Tibial nerve (tissue), 3 donors: ENCODE data around the gene RAP1GAP2.

Experiments
- POLR2A ChIP-seq, 2 donors: fragments of 450-650 bp; IDR thresholded peaks; one replicate each; pipeline ENCODE4 v1.6.1; 2017; ENCODE audit warnings: antibody characterized with exemption in 2 of 2, mild to moderate bottlenecking in 2 of 2, moderate library complexity in 2 of 2
- TF ChIP-seq, protein P1 (sequence below), 5 experiments: fragments of 200-600 bp in 3 of 5; fragments of 450-650 bp in 2 of 5; sonication (generic) in 3 of 5; IDR thresholded peaks; one replicate each; pipeline ENCODE4 v1.5.1; 2016 to 2019; ENCODE audit warnings: antibody characterized with exemption in 5 of 5, mild to moderate bottlenecking in 3 of 5, moderate library complexity in 2 of 5

DNA sequence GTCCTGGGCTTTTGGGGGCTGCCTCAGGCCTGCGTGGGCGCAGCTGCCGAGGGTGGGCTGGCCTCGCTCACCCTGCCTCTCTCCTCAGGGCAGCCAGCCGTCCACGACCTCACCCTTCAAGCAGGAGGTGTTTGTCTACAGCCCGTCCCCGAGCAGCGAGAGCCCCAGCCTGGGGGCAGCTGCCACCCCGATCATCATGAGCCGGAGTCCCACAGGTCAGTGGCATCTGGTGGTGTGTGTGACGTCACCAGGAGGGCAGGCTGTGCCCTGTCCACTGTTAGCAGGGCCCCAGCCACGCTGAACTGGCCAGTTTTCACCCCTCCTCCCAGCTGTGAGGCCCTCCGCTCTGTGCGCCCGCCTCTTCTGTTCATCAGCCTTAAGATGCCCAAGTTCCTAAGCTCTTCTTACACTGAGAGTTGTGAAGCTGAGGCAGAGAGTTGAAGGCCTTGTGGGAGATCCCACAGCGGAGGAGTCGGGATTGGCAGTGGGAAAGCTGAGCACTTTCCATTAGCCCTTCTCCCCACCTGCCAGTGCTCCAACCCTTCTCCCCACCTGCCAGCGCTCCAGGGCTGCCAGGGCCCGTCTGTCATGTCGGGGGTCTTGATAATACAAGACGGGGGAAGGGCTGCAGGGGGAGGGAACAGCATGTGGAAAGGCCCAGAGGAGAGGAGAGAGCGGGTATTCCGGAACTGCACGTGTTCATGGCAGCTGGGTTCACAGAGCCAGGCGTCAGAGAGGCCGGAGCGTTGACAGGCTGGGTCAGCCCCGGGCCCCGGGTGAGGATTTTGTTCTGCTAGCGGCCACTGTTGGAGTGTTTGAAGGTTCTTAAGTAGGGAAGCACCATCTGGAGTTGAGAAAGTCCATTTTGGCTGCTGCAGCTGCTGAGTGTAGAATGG lies 230.9 kb downstream of the RAP1GAP2 start:
- TF ChIP-seq, protein P1, sequence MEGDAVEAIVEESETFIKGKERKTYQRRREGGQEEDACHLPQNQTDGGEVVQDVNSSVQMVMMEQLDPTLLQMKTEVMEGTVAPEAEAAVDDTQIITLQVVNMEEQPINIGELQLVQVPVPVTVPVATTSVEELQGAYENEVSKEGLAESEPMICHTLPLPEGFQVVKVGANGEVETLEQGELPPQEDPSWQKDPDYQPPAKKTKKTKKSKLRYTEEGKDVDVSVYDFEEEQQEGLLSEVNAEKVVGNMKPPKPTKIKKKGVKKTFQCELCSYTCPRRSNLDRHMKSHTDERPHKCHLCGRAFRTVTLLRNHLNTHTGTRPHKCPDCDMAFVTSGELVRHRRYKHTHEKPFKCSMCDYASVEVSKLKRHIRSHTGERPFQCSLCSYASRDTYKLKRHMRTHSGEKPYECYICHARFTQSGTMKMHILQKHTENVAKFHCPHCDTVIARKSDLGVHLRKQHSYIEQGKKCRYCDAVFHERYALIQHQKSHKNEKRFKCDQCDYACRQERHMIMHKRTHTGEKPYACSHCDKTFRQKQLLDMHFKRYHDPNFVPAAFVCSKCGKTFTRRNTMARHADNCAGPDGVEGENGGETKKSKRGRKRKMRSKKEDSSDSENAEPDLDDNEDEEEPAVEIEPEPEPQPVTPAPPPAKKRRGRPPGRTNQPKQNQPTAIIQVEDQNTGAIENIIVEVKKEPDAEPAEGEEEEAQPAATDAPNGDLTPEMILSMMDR (IDR thresholded peaks at IDR 0.05), result no peak
- no peak for TF ChIP-seq POLR2A (IDR thresholded peaks at IDR 0.05)
